OCI-LY3 (cell line): ENCODE data around the gene CRTAP.

ENCODE experiments used
- EZH2phosphoT487 ChIP-seq: fragments of 200-600 bp; shearing (Covaris generic); IDR thresholded peaks from 2 replicates; pipeline ENCODE4 v1.6.1; 2018; ENCODE audit warnings: antibody characterized with exemption, mixed run types, low read depth
- TF ChIP-seq, protein P1 (sequence below): fragments of 200-600, 300-600 bp; sonication (generic); IDR thresholded peaks from 2 replicates; pipeline ENCODE4 v1.5.1; 2014; ENCODE audit warnings: antibody characterized with exemption, low read length, low read depth

DNA sequence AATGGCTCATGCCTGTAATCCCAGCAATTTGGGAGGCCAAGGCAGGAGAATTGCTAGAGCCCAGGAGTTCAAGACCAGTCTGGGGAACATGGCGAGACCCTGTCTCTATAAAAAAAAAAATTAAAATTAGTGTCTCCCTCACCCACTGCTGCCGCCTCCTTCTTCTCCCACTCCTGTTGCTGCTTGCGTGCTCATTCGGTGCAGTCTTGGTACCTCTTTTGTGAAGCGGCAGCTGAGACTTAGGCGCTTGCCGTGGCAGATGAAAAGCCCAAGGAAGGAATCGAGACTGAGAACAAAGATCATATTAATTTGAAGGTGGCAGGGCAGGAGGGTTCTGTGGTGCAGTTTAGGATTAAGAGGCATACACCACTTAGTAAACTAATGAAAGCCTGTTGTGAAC, 36.9 kb upstream of the CRTAP start:
- TF ChIP-seq, protein P1, sequence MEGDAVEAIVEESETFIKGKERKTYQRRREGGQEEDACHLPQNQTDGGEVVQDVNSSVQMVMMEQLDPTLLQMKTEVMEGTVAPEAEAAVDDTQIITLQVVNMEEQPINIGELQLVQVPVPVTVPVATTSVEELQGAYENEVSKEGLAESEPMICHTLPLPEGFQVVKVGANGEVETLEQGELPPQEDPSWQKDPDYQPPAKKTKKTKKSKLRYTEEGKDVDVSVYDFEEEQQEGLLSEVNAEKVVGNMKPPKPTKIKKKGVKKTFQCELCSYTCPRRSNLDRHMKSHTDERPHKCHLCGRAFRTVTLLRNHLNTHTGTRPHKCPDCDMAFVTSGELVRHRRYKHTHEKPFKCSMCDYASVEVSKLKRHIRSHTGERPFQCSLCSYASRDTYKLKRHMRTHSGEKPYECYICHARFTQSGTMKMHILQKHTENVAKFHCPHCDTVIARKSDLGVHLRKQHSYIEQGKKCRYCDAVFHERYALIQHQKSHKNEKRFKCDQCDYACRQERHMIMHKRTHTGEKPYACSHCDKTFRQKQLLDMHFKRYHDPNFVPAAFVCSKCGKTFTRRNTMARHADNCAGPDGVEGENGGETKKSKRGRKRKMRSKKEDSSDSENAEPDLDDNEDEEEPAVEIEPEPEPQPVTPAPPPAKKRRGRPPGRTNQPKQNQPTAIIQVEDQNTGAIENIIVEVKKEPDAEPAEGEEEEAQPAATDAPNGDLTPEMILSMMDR, result no peak
- no peak for TF ChIP-seq EZH2phosphoT487
